Neural progenitor cell (in vitro differentiated cells): ENCODE data around the gene HPGD. TPM values are rescaled to one million over a fixed set of nuclear protein-coding genes. Genes with fewer than 3 reads are reported as not detected.

Experiments used
- DNase-seq: peaks from one replicate; pipeline ENCODE4 v3.0.0-alpha.2; 2016; ENCODE audit warnings: low spot score
- H2AFZ ChIP-seq: fragments of 200-600 bp; sonication (generic); replicated peaks from 2 replicates; pipeline ENCODE4 v1.6.1; 2016; ENCODE audit warnings: antibody characterized with exemption
- H3F3A ChIP-seq: fragments of 200-600 bp; sonication (generic); 2 replicates; pipeline ENCODE4 v1.6.1; 2016; ENCODE audit warnings: antibody characterized with exemption, low read depth
- H3K27ac ChIP-seq: fragments of 200-600 bp; sonication (generic); 2 replicates; pipeline ENCODE4 v1.5.1; 2016; ENCODE audit warnings: mild to moderate bottlenecking
- H3K27me3 ChIP-seq: fragments of 200-600 bp; sonication (generic); 2 replicates; pipeline ENCODE4 v1.6.1; 2016; ENCODE audit warnings: mild to moderate bottlenecking, moderate library complexity
- H3K36me3 ChIP-seq: fragments of 200-600 bp; sonication (generic); 2 replicates; pipeline ENCODE4 v1.5.1; 2016
- H3K4me1 ChIP-seq: fragments of 200-600 bp; sonication (generic); 2 replicates; pipeline ENCODE4 v1.6.1; 2016; ENCODE audit warnings: mixed run types
- H3K4me2 ChIP-seq: fragments of 200-600 bp; sonication (generic); 2 replicates; pipeline ENCODE4 v1.6.1; 2016
- H3K4me3 ChIP-seq: fragments of 200-600 bp; sonication (generic); 2 replicates; pipeline ENCODE4 v1.5.1; 2016
- H3K79me2 ChIP-seq: fragments of 200-600 bp; sonication (generic); 2 replicates; pipeline ENCODE4 v1.6.1; 2016; ENCODE audit warnings: low read depth
- H3K9ac ChIP-seq: fragments of 200-600 bp; sonication (generic); 2 replicates; pipeline ENCODE4 v1.6.1; 2016
- H3K9me3 ChIP-seq: fragments of 200-600 bp; sonication (generic); 2 replicates; pipeline ENCODE4 v1.5.1; 2016; ENCODE audit warnings: low read depth
- H4K20me1 ChIP-seq: fragments of 200-600 bp; sonication (generic); 2 replicates; pipeline ENCODE4 v1.6.1; 2016; ENCODE audit warnings: low read depth
- H3K27ac Mint-ChIP-seq: 3 replicates; pipeline ENCODE4 v1.8.0; 2021; ENCODE audit warnings: mixed read lengths
- H3K27me3 Mint-ChIP-seq: 2 replicates; pipeline ENCODE4 v1.8.0; 2022; ENCODE audit warnings: low read depth, mild to moderate bottlenecking, inconsistent platforms, moderate library complexity, mixed read lengths; ENCODE audit not compliant: insufficient read depth
- H3K36me3 Mint-ChIP-seq: 3 replicates; pipeline ENCODE4 v1.8.0; 2021; ENCODE audit warnings: mixed read lengths
- H3K4me1 Mint-ChIP-seq: 3 replicates; pipeline ENCODE4 v1.8.0; 2021; ENCODE audit warnings: mixed read lengths
- H3K4me3 Mint-ChIP-seq: 3 replicates; pipeline ENCODE4 v1.8.0; 2021; ENCODE audit warnings: mild to moderate bottlenecking, moderate library complexity, mixed read lengths
- H3K9me3 Mint-ChIP-seq: 3 replicates; pipeline ENCODE4 v1.8.0; 2020; ENCODE audit warnings: mixed read lengths
- CTCF ChIP-seq: fragments of 200-600 bp; sonication (generic); IDR thresholded peaks from 2 replicates; pipeline ENCODE4 v1.5.1; 2017; ENCODE audit warnings: antibody characterized with exemption, mild to moderate bottlenecking
- EZH2 ChIP-seq: fragments of 200-600 bp; sonication (generic); IDR thresholded peaks from 2 replicates; pipeline ENCODE4 v1.6.1; 2017; ENCODE audit warnings: antibody characterized with exemption, mild to moderate bottlenecking, moderate library complexity
- EZH2phosphoT487 ChIP-seq: fragments of 200-600 bp; sonication (generic); IDR thresholded peaks from 2 replicates; pipeline ENCODE4 v1.6.1; 2017; ENCODE audit warnings: antibody characterized with exemption
- total RNA-seq: library from RNA; depleted of rRNA; stranded (reverse); fragments of >200 nt; gene quantifications from 2 replicates; pipeline ENCODE4 v1.2.3, GENCODE V29; 2015; ENCODE audit warnings: low replicate concordance

Gene HPGD
- total RNA-seq, 1 donor from 2014 or later = not detected

DNA sequence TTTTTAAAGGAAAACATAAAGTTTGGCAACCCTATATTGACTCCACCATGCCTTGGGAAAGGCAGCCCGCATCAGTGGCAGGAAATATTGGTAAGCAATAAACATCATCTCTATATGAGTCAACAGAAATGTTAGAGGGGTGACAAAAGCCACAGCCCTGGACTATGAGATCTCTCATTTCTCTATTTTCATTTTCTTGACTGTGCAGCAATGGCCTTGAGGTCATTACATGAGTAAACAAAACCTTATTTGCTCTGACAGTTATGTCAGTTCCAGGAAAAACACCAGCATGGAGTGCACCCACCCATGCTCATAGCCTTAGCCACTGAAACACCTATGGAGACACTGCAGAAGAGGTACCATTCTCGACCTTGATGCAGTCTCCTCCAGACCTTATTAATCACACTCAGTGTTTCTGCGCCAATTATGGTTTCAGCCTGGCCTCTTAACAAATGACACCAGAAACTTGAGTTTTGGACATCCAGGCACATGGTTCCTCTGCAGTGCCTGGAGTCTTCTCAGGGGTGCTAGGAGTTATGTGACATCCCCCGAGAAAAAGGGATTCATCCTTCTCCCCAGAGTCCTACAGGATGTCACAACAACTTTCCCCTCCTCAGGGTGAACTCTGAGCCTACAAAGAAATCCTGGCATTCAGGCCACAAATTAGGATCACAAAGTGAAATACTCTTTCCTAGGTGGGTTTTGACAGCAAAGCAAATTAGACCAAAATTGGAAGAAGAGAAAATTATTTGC, 16.0 kb upstream of the HPGD start:
- no peak overlapping the region for H3K4me3 ChIP-seq
- Mint-ChIP-seq H3K4me1 (no peaks in the 10 kb centered on the region), H3K9me3 (no peaks in the 10 kb centered on the region), H3K27ac (no peak overlapping the region), H3K27me3 (no peaks in the 10 kb centered on the region), H3K36me3 (no peaks in the 10 kb centered on the region), H3K4me3 (no peak overlapping the region)
- no peaks in the 10 kb centered on the region for H3K9me3 ChIP-seq
- H3K27me3 ChIP-seq = no peaks in the 10 kb centered on the region
- no peaks in the 10 kb centered on the region for H3K79me2 ChIP-seq
- H3F3A ChIP-seq = no peaks in the 10 kb centered on the region
- no peak overlapping the region for H3K27ac ChIP-seq
- no peaks in the 10 kb centered on the region for H4K20me1 ChIP-seq
- TF ChIP-seq CTCF (no peak), EZH2phosphoT487 (no peak), EZH2 (no peak)
- no peak overlapping the region for H3K4me2 ChIP-seq
- no peaks in the 10 kb centered on the region for H3K36me3 ChIP-seq
- no peaks in the 10 kb centered on the region for H3K4me1 ChIP-seq
- H3K9ac ChIP-seq = no peak overlapping the region
- no peak for DNase-seq
- H2AFZ ChIP-seq = no peak overlapping the region

DNA sequence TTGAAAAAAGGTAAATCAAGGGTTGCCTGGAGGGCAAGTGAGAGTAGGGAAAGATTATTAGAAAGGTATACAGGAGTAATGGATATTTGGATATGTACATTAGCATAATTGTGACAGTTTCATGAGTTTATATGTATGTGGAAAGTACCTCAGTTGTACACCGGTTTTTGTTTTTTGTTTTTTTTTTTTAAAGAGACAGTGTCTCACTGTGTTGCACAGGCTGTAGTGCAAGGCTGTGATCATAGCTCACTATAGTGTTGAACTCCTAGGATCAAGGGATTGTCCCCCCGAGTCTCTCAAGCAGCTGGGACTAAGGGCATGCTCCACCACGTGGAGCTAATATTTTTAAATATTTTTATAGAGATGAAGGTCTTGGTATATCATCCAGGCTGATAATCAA, 15.3 kb upstream of the HPGD start:
- Histone ChIP-seq H3K9me3 (no peaks in the 10 kb centered on the region), H3K4me3 (no peak overlapping the region), H3K9ac (no peak overlapping the region), H3K4me1 (no peaks in the 10 kb centered on the region), H3K79me2 (no peaks in the 10 kb centered on the region), H3K27me3 (no peaks in the 10 kb centered on the region), H2AFZ (no peak overlapping the region), H3K27ac (no peak overlapping the region), H3K4me2 (no peak overlapping the region), H4K20me1 (no peaks in the 10 kb centered on the region), H3F3A (no peaks in the 10 kb centered on the region), H3K36me3 (no peaks in the 10 kb centered on the region)
- no peaks in the 10 kb centered on the region for H3K9me3 Mint-ChIP-seq
- no peak for DNase-seq
- H3K27ac Mint-ChIP-seq = no peak overlapping the region
- H3K4me1 Mint-ChIP-seq = no peaks in the 10 kb centered on the region
- no peaks in the 10 kb centered on the region for H3K27me3 Mint-ChIP-seq
- TF ChIP-seq EZH2phosphoT487 (no peak), EZH2 (no peak), CTCF (no peak)
- no peaks in the 10 kb centered on the region for H3K36me3 Mint-ChIP-seq
- H3K4me3 Mint-ChIP-seq = no peak overlapping the region

- Mint-ChIP-seq H3K36me3 (no peaks in the 10 kb centered on the region), H3K27ac (no peak overlapping the region), H3K4me3 (no peak overlapping the region), H3K27me3 (no peaks in the 10 kb centered on the region), H3K9me3 (no peaks in the 10 kb centered on the region), H3K4me1 (no peaks in the 10 kb centered on the region)
- Histone ChIP-seq H3K9ac (no peak overlapping the region), H4K20me1 (no peaks in the 10 kb centered on the region), H3K36me3 (no peaks in the 10 kb centered on the region), H3K4me2 (no peak overlapping the region), H3K9me3 (no peaks in the 10 kb centered on the region), H3K4me1 (no peaks in the 10 kb centered on the region), H2AFZ (no peak overlapping the region), H3K79me2 (no peaks in the 10 kb centered on the region), H3K27me3 (no peaks in the 10 kb centered on the region), H3K27ac (no peak overlapping the region), H3K4me3 (no peak overlapping the region), H3F3A (no peaks in the 10 kb centered on the region)
- TF ChIP-seq CTCF = no peak
- no peak for TF ChIP-seq EZH2phosphoT487
- TF ChIP-seq EZH2 = no peak
- no peak for DNase-seq
Observed at GRCh38 chr4:174534461-174534860, 12.2 kb upstream of the HPGD start.
